ENCODE results near the gene MMP17.

The MMP17 gene

DNA sequence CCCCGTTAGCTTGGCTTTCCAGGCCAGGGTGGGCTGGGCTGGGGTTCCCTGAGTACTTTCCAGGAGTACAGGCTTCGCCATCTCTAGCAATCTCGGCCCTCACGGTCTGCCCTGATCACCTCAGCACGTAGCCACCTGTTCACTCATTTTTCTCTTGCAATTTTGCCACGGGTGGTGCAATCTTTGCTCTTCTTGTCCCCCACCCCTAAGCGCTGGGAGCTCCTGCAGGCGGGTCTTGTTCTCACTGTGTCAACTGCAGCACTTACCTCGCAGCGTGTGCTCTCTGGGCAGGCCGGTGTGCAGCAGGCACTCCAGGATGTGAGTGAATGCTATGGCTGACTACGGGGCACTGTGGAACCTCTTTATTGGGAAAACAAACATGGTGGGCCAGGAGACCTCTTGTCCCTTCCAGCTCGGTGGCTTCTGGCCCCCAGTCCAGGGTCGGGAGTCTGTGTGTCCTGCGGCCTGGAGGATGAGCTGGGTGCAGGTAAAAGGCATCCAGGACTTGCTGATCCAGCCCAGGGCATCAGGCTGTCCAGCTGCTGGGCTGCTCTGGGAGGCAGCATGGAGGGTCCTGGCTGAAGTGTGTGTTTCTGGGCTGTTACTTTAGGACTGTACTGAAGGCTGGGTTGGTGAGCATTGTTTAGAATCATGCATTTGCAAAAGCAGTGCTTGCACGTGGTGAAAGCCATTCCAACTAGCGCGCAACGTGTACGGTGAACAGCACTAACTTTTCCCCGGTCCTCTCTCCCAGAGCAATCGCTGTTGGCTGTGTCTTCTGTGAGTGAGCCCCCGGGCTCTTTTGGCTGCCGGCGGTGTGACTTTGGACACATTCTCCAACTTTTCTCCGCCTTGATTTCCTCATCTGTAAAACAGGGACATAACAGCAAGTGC, 64.8 kb downstream of the MMP17 start:
- DNase-seq (ENCODE audit: low read depth in 2 of 2, low spot score in 1 of 2): no peak

DNA sequence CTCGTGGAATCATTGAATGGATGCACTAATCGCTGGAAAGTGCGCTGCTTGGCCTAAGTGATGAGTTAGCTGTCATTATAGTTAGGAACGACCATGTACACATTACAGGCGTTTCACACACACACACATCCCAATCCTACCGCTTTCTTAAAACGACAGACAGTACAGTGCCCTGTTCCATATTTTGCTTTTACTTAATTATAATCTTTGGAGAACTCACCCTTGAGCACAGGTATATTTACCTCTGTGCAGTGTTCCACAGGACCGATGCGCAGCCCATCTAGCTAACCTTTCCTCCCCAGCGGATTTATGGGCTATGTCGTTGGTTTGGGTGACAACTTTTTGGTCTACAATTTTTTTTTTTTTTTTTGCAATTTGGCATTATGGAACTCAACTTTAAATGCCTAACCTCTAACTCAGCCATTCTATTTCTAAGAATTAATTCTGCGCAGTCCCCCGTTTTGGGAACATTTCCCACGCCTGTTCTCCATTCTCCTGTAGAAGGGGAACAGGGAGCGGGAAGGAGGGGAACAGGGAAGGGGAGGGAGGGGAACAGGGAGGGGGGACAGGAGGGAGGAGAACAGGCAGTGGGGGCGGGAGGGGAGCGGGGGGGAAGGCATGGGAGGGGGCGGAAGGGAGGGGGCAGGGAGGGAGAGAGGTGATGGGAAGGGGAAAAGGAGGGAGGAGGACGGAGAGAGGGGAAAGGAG, 65.6 kb downstream of the MMP17 start:
- no peak for DNase-seq (ENCODE audit: low read depth in 2 of 2, low spot score in 1 of 2)

DNA sequence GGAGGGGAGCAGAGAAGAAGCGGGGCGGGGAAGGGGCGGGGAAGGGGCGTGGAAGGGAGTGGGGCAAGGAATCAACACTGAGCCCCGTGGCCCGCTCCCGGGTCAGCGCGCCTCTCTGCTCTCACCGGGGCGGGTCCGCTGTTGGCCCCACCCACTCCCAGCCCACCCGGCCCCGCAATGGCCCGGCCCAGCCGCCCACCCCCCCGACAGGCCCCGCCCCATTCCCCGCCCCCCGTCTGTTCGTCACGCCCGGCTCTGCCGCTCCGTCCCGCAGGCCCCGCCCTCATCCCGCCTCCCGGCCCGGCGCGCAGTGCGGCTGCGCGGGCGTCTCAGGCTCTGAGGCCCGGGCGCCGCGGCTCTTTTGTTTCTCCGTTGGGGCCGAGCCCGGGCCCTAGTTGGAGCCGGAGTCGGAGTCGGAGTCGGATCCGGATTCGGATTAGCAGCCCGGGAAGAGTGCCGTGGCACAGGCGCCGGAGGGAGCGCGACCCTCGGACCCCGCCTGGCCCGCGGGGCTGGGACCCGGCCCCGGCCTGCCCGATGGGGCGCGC, 66.2 kb downstream of the MMP17 start, which contains the start of gene ULK1:
ULK1 (plus strand) TSS at position 310 of the 548 bp plus-strand sequence. CDS start 380 bp downstream, outside the sequence.
- peak; percentile 75 to 86 for DNase-seq (ENCODE audit: low read depth in 2 of 2, low spot score in 1 of 2)

DNA sequence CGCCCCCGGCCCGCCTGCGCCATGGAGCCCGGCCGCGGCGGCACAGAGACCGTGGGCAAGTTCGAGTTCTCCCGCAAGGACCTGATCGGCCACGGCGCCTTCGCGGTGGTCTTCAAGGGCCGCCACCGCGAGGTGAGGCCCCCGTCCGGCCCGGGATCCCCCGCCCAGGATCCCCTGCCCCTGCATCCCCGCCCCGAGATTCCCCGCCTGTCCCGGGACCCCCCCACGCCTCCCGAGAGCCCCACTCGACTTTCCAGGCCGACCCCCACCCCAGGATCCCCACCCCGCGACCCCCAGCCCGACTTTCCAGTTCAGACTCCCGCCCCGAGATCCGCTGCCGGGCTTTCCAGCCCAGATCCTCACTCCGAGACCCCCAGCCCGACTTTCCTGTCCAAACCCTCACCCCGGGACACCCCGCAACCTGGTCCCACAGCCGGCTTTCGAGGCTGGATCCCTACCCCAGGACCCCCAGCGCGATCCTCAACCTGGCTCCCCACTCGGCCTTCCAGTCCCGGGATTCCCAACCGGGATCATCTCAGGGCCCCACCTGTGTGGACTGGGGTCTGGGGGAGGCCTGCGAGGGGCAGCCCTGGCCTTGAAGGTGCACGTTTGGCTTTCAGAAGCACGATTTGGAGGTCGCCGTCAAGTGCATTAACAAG, 66.9 kb downstream of the MMP17 start:
- no peak for DNase-seq (ENCODE audit: low read depth in 2 of 2, low spot score in 1 of 2)

DNA sequence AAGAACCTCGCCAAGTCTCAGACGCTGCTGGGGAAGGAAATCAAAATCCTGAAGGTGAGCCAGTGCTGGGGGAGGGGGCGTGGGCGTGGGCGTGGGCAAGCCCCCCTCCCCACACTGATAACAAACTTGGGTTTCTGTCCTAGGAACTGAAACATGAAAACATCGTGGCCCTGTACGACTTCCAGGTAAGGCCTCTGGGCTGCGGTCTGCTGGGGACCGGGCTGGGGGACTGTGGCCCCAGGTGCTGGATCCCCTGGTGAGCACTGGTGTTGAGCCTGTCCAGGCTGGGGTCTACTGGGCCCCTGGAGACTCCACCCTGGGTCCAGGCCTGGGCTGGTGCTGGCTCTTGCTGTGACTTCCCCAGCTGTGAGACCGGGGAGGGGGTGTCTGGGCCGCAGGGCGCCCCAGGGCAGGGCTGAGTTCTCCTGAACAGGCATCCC, 67.5 kb downstream of the MMP17 start:
- DNase-seq (ENCODE audit: low read depth in 2 of 2, low spot score in 1 of 2): no peak

DNA sequence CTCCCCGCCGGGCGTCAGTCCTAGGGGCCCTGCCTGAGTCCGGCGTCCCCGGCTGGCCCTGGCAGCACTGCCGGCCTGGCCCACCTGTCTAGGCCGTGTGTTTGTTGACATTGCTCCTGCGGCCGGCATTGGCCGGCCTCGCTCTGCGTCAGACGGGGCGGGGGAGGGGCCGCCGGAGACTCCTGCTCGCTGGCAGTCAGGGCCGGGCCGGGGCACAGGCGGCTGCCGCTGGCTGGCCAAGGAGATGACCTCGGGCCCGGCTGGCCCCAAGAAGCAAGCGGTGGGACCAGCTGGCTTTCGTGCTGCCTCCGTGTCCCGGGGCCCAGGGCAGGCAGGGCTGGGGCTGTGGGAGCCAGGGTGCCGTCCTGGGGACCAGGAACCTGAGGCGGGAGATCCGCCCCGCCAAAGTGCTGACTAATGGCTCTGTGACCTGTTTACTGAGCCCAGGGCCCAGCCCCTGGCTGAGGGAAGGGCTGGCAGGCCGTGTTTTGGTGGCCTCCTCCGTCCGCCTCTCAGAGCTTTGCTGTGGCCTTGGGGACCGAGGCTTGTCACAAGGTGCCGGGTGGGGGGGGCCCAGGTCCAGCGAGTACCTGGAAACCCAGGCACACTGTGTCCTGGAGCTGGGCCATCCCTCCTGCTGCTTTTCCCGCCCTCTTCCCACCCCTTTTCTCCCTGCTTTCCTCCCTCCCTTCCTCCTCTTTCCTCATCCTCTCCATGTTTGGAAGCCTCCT, 68.1 kb downstream of the MMP17 start:
- peak; percentile 21 to 31 for DNase-seq (ENCODE audit: low read depth in 2 of 2, low spot score in 1 of 2)

DNA sequence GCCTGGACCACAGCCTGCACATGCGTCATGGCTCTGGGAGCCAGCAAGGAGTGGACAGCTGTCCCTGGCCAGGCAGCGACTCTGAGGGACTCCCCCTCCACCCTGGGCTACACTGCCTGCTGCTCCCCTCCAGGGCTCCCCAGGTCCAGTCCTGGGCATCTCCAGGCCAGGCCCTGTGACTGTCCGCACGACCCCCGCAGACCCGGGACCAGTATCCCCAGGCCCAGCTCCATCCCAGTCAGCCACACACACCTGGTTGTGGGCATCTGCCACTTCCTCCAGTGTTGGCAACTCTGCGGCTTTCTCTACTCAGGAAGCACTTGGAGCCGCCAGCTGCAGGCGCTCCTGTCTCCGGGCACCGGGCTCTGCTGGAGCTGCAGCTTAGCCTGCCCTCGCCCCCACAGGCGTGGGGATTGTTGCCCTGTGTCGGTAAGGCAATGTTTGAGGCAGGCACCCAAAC, 68.6 kb downstream of the MMP17 start:
- no peak for DNase-seq (ENCODE audit: low read depth in 2 of 2, low spot score in 1 of 2)

DNA sequence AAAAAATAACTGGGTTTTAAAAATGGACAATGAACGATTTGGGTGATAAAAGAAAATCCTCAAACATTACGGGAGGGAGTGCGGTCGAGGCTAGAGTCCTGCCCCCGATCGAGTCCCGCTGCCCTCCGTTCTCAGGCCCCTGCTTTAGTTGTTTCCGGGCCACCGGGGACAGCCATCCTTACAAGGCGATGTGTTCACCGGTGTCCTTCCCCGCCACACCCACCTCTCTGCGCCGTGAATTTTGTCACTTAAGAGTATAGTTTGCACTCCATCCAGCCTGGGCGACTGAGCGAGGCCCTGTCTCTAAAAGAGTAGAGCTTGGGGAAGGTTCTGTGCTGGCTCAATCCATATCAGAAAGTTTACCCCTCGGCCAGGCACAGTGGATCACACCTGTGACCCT, 69.1 kb downstream of the MMP17 start:
- DNase-seq (ENCODE audit: low read depth in 2 of 2, low spot score in 1 of 2): no peak

DNA sequence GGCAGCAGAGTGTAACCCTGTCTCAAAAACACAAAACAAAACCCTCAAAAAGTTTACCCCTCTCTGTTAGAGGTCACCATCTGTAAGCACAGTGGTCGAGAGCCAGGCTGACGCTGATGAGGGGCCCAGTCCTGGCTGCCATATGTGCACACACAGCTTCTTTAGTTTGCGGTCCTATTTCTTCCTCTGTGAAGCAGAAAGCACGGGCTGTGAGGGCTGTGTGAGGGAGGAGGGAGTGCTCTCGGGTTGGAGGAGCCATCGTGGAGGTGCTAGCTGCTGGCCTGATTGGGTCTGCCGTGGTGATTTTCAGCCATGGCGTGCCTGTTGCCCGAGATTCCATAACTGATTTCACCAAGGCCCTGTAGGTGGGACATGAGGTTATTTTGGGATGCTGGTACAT, 69.7 kb downstream of the MMP17 start:
- DNase-seq (ENCODE audit: low read depth in 2 of 2, low spot score in 1 of 2): no peak

DNA sequence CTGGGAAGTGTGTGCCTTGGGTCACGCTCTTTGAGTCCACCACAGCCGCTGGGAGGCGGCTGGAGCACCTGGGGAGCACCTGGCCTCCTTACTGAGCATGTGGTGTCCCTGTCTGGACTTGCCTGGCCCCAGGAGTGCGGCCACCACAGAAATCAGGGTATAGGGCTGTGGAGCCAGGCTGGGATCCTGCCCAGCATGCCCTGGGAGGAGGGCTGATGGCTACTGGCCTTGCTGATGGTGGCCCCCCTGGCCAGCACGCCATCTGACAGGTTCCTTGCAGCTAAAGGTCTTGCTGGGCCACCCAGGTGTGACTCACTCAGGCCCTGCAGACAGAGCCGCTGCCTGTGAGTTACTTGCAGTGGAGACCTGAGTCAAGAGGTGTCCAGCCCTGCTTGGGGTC, 72.2 kb downstream of the MMP17 start:
- DNase-seq (ENCODE audit: low read depth in 2 of 2, low spot score in 1 of 2): no peak
